ENCODE data around the gene RIPK4.

Gene RIPK4

DNA sequence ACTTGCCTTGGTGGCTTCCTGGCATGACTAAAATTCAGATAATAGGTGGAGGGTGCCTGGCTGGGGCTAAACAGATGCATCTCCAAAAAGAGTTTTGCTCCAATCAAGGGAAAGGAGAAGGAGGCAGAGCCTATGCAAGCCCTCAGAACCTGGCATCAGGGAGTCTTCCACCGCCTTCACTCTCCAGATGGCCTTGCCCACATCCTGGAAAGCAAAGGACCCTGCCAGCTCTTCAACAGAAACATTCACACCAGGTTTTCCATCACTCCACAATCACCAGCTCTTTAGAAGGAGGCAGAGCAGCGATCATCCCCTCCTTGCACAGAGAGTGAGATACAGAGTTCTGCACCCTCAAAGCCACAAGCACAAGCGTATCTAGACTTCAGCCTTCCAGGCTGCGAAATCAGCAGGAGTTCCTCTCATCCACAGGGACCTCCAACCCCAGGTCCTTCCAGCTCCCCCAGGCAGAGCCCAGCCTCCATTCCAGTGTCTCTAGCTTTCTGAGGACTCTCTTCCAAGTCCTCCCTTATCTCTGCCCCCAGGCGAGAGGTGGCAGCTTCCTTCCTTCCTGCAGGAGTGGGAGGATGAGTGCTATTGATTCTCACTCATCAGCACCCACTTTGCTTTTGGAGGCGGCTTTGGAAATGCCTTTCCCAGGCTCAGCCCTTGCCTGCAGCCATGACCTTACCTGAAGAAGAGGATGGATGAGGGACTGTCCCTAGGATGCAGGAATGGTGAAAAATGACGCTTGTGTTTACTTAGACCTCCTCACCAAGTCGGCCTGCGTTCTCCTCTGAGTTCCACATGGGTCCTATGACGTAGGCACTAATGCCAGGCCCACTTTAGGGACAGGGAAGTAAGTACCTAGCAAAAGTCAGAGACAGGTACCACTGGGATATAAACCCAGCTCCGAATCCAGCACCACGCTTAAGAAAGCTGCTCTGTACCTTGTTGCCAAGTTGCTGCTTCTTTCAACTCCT is 75.4 kb downstream of the RIPK4 start:
- DNase-seq = no peak

Data from fibroblast of skin of abdomen (primary cell).